PC-3 (cell line): Measurements from ENCODE around the gene RBPJ.

Experiments used
- CTCF ChIP-seq: fragments of 300-600 bp; sonication (generic); conservative IDR thresholded peaks from 2 replicates; pipeline ENCODE4 v1.5.1; 2017; ENCODE audit warnings: antibody characterized with exemption, low read depth, mild to moderate bottlenecking, low read length
- EZH2 ChIP-seq: fragments of 300-600 bp; sonication (generic); IDR thresholded peaks from one replicate; pipeline ENCODE4 v1.6.1; 2017; ENCODE audit warnings: antibody characterized with exemption, mild to moderate bottlenecking, low read length; ENCODE audit not compliant: unreplicated experiment
- EZH2phosphoT487 ChIP-seq: fragments of 300-600 bp; sonication (generic); IDR thresholded peaks from 2 replicates; pipeline ENCODE4 v1.6.1; 2018; ENCODE audit warnings: mild to moderate bottlenecking, antibody characterized with exemption, low read length, borderline replicate concordance

GRCh38 chr4:26412381-26413372, 91.9 kb downstream of the RBPJ start:
- TF ChIP-seq CTCF (no peak), EZH2 (no peak), EZH2phosphoT487 (no peak)
